Brain pericyte (primary cell): ENCODE measurements around the gene URM1.
"Not testable (repeated sequence)": the region's sequence is repeated elsewhere in the genome, so short reads cannot be mapped to it uniquely, and the experiment has no call there.

Experiments used
- DNase-seq: peaks from one replicate; pipeline ENCODE4 v3.0.0-alpha.2; 2012; ENCODE audit warnings: low read depth, low spot score

Gene URM1

DNA sequence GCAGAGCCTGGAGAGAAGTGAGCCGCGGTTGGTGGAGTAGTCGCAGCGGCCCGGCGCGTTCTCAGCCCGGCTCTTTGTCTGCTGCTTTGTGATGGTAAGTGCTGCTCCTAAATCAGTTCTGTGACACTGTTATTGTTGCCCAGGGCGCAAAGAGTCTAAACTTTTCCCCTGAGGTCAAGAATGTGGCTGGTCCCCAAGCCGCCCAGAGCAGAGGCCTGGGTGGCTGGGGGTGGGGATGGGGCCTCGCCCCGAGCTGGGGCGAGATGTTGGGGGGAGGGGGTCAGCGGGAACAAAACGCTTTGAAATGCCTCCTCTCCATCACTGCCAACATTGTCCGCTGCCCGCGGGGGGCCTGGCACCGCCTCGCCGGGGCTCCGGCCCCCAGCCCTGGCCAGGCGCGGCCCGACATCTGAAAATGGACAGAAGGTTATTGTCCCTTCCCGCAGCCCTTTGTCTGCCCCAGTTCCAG lies 37.8 kb downstream of the URM1 start:
- no peak for DNase-seq

DNA sequence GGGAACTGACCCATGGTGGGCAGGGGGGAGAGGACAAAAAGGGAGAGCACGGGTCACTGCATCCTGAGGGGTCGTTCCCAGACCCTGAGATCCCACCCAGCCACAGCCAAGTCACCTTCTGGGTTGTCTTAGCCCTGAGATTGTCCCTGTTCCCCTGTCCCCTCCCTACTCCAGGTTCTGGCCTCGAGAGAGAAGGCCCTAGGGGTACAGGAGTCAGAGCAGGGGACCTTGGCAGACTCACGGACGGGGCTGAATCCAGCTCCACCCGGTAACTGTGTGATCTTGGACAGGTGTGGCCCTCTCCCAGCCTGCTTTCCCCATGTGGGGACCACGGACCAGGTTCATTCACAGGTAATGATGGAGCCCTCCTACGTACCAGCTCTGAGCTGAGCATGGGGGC lies 38.3 kb downstream of the URM1 start:
- DNase-seq: no peak

DNA sequence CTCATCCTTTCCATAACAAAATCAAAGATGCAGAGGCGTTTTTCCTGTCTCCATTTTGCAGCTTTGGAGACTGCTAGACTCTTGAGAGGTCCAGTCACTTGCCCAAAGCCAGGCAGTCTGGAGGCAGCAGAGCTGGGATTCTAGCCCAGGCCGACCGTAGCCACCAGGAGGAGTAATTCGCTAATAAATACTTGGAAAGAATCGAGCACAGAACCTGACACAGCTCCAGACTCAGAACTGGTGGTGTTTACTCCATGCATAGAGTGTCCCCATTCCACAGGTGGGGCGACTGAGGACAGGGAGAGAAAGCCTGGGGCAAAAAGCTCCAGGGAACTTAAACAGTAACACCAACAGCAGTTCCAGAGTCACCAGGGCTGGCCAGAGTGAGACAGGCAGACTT lies 38.8 kb downstream of the URM1 start:
- DNase-seq: no peak

DNA sequence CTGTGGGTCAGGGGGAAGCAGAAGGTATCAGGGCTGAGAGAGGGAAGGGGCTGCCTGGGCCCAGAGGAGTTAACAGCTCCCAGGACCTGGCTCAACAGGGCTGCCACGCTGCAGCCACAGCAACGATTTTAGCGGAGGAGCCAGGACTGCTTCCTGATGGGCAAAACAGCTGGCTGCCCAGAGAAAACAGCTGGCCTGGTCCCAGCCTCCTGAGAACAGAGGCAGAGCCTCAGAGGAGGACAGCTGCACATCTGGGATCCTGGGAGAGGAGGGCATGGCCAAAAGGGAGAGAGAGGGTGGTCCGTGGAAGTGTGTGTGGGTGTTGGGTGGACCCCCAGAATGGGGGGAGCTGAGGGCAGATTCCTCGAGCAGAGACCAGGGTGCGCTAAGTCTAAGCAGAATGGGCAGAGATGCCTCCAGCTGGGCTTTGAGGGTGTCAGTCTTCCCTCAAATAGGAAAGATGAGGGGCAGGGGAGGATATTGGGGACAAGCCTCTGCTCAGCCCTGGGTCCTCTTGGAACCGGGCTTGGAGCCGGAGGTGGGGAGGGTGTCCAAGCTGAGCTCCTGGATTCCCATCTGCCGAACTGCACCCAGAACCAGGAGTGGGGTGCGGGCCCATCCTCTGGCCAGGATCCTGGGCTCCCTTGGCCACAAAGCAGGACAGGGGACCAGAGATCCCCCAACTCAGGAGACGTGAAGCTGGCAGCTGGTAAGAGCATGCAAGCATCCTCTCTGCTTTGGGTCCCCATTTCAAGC lies 40.4 kb downstream of the URM1 start:
- DNase-seq: no peak

DNA sequence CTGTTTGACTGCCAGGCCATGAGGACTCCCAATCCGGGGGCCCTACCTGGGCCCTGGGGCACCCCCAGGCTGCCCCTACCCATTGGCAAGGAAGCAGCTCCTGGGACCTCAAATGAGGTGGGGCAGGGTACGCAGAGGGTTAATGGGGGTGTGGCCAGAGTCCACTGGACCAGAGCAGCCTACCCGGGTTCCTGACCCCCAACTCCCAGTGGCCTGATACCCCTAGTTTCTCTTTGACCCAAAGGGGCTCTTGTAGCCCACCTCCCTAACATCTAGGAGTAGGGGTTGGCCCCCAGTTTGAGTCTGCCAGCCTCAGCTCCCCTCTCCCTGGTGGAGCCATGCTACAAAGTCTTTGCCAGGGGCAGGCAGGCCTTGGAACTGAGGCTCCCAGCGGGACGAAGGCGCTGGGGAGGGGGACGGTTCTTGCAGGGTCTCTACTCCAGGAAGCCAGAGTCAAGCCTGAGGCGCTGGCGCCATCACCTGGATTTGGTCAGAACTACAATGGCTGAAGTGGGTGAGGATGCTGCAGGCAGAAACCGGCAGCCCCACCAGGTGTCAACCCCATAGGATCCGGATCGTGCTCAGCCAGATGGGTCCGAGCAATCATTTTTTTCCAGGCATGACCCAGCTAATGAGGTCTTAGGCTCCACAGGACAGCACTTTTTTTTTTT lies 41.1 kb downstream of the URM1 start:
- no peak for DNase-seq

DNA sequence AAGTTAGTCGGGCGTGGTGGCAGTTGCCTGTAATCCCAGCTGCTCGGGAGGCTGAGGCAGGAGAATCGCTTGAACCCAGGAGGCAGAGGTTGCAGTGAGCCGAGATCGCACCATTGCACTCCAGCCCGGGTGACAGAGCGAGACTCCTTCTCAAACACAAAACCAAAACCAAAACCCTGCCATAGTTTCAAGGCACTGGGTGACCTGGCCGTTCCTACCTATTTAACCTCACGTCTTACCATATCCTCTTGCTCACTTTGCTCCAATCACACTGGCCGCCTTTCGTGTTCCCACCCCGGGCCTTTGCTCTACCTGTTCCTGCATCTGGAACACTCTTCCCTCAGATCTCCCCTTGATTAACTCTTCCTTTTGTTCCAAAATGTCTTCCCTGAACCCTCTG lies 42.6 kb downstream of the URM1 start:
- DNase-seq: not testable (repeated sequence)

DNA sequence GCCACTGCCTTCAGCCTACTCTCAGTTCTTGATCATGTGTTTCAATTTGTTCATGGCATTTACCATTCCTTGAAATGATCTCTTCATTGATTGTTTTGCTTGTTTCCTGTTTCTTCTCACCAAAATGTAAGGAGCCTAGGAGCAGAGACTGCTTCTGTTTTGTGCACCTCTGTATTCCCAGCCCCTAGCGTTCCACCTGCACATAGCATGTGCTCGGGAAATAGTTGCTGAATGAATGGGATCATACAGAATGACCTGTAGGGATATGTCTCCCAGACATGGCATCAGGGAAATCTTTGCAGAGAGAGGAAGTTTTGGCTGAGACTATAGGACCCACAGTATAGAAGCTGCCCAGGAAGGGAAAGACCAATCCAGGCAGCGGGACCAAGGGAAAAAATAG lies 43.3 kb downstream of the URM1 start:
- DNase-seq: no peak

DNA sequence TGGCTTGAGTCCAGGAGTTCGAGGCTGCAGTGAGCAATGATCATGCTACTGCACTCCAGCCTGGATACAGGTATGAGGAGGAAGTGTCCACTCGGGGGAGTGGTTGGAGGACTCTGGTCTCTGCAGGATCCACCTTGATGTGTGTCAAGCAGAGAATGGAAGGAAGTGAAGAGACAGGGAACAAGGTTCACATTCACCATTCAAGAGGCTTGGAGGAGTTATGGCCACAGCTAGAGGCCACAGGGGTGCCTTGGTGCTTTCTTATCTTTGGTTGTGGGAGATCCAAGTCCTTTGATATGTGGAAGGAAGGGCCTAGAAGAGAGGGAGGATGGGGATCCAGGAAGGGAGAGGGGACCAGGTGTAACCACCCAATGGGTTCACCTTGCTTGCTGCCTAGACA lies 44.1 kb downstream of the URM1 start:
- no peak for DNase-seq

DNA sequence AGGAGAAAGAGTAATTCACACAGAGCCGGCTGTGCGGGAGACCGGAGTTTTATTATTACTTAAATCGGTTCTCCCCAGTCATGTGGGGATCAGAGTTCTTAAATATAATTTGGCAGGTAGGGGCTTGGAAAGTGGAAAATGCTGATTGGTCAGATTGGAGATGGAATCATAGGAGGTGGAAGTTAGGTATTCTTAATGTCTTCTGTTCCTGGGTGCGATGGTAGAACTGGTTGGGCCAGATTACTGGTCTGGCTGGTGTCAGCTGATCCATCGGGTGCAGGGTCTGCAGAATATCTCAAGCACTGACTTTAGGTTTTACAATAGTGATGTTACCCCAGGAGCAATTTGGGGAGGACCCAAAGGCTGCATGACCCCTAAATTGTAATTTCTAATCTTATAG lies 44.8 kb downstream of the URM1 start:
- no peak for DNase-seq

DNA sequence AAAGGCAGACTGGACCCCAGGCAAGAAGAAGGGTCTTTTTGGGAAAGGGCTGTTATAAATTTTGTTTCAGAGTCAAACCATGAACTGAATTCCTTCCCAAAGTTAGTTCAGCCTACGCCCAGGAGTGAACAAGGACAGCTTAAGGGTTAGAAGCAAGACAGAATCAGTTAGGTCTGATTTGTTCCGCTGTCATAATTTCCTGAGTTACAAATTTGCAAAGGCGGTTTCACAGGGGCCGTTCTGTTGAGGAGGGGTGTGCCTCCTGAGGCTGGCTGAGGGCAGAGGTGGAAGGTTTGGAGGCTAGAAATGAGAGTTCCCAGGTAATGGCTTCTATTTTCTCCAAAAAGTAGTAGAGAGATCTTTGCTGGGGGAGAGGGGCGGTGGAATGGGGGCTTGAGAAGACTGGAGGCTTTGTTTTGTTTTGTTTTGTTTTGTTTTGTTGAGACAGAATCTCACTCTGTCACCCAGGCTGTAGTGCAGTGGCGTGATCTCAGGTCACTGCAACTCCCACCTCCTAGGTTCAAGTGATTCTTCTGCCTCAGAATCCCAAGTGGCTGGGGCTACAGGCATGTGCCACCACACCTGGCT lies 45.4 kb downstream of the URM1 start:
- DNase-seq: no peak

DNA sequence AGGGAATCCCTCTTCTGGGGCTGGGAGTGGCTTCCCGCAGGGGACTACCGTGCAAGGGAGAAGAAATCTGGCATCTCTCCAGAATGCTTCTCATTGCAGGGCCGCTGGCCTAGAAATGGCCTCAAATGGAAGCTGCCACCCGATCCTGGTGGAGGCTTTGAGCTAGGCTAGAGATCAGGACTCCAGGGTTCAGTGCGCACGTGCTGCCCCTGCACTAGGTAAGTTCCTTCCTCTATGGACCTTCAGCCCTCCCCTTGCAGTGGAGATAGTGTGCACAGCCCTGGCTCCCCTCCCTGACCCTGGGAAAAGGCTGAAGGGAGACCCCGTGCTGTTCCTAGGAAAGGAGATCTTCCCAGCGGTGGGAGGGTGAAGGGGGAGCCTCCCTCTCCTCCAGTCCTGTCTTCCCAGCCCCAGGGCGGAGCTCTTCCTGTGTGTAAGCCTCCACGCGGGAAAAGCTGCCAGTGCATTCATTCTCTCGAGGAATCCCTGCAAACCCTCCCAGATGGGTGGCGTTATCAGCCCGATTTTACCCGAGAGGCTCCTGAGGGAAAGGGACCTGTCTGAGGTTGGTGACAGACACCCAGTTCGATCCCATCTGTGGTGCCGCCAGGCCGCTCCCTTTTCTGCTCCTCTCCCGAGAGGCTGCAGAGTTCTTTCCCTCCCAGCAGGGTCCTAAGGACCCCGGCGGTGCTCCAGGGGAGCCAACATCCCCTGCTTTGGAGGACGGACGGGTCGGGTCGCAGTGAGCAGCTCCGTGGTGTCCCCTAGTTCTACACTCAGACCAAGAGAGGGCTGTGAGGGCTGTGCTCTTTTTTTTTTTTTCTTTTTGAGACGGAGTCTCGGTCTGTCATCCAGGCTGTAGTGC lies 48.1 kb downstream of the URM1 start:
- no peak for DNase-seq

DNA sequence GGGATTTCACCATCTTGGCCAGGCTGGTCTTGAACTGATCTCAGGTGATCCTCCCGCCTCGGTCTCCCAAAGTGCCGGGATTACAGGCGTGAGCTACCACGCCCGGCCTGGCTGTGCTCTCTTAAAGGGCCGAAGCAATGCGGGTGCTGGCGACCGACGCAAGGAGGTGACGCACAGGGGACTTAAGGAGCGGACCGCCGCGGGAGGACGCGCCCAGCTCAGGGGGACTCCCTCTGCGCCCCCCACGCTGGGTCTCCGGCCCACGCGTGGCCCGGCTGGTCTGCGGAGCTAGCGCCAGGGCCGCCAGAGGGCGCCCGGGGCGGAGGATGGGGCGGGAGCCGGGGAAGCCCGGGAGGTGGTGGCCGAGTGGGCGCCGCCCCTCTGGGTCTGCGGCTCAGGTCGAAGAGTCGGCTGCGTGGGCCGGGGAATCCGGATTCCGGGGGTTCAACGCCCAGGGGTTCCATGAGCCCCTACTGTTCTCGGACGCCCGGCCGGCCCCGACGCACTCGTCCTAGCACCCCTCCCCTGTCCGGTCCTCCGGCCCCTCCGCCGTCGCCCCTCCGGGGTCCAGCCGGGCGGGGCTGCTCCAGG lies 49.0 kb downstream of the URM1 start:
- DNase-seq: no peak

DNA sequence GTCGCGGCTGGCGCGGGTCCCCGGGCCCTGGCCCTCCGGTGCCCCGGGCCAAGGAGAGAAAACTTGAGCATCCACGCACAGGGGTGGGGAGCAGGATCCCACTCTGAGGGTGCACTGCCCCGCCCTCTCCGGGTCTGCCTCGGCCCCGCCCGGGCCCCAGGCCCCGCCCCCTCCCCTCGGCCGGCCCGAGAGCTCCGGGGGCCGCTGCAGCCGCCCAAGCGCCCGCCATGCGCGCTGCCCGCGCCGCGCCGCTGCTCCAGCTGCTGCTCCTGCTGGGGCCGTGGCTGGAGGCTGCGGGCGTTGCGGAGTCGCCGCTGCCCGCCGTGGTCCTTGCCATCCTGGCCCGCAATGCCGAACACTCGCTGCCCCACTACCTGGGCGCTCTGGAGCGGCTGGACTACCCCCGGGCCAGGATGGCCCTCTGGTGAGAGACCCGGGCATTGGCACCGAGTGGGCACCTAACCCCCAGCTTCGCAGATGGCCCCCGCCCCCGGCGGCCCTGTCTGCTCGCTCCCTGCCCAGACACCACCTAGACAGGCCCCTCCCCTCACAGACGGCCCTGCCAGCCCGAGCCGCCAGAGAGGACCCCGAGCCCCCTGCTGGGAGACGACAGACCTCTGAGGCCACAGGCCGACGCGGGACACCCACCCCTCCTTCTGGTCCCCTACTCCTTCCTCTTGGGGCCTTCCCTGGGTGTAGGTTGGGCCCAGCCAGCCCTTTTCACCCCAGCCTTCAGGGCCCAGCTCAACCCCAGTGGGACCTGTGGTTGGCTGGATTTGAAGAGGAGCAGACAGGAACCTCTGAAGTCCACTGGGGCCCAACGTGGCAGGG lies 49.7 kb downstream of the URM1 start, which contains the start of gene CERCAM:
Gene CERCAM, plus strand, starts transcription at position 207 of the 831 bp plus-strand sequence. Its CDS starts 21 bp downstream, at position 228.
- DNase-seq: no peak

DNA sequence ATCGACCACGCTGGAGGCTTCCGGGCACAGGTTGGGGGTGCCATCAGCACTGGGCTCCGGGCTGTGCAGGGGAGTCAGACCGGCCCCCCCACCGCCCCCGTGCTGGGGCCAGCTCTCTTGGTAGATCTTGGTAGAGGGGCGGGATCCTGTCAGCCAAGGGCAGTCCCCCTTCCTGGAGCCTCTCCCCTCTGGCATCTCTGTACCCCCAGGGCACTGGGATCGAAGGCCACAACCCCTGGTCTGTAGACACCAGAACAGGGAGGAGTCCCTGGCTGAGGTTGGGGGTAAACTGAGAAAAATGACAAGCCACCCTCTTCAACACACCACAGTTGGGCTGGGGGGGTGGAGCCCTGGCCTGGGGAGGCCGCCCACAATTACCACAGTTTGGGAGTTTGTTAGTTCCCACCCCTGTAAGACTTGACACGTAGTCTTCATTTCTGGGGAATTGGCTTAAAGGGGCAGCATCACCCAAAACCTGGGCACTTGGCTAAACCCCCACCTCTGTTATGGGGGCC lies 50.4 kb downstream of the URM1 start:
- no peak for DNase-seq

DNA sequence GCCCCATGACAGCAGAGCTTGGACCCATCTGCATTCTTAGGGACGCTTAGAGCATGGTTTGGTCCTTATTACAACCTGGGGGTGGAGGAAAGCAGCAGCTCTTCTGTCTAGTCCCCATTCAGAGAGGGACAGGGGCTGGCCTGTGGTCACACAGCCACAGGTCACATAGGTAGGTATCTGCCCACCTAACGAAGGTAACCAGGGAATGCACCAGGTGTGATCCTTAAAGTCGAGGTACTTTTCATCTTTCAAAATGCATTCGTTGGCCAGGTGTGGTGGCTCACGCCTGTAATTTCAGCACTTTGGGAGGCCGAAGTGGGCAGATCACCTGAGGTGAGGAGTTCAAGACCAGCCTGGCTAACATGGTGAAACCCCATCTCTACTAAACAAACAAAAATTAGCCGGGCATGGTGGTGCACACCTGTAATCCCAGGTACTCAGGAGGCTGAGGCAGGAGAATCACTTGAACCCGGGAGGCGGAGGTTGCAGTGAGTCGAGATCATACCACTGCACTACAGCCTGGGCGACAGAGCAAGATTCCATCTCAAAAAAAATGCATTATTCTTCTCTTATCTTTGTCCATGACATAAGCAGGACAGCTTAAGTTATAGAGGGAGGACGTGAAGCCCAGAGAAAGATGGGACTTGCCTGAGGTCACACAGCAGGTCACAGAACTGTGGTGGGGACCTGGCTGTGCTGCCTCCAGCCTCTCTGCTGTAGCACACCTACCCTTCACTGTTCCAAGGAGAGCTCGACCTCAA lies 51.0 kb downstream of the URM1 start:
- not testable (repeated sequence) for DNase-seq

DNA sequence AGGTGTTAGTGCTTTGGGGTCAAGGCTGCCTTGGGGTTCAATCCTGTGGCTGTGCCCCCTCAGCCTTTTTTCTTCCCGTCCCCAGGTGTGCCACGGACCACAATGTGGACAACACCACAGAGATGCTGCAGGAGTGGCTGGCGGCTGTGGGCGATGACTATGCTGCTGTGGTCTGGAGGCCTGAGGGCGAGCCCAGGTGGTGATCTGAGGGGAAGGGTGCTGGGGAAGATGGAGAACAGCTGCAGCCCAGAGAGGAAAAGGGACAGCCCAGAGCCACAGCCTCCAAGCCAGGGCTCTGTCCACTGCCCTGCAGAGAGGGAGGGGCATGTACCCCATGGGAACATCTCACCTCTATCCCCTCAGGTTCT lies 51.6 kb downstream of the URM1 start:
- no peak for DNase-seq

DNA sequence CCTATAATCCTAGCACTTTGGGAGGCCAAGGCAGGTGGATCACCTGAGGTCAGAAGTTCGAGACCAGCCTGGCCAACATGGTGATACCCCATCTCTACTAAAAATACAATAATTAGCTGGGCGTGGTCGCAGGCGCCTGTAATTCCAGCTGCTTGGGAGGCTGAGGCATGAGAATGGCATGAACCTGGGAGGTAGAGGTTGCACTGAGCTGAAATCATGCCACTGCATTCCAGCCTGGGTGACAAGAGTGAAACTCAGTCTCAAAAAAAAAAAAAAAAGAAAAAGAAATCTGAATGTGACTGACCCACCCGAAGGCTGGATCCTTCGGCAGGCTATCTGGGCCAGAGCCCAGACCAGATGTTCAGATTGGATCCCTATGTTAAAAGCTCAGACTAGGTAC lies 52.2 kb downstream of the URM1 start:
- DNase-seq: not testable (repeated sequence)

DNA sequence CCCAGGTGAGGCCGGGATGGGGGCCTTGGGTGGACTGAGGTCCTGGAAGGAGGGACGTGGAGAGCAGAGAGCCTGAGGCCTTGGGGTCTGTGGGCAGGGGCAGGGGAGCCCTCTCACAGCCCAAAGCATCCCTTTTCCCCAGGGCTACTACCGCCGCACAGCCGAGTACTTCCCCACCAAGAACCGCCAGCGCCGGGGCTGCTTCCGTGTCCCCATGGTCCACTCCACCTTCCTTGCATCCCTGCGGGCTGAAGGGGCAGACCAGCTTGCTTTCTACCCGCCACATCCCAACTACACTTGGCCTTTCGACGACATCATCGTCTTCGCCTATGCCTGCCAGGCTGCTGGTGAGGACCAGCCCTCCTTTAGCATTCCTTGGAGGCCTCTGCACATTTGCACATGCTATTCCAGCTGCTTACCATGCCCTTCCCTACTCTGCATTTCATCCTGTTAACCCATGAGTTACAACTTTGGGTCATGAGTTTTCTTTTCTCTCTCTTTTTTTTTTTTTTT lies 53.1 kb downstream of the URM1 start:
- DNase-seq: no peak
